GM10248 (cell line): ENCODE data around the gene QKI.

Experiments used
- CTCF ChIA-PET: fragments of 300-600 bp; sonication (Branson Sonifier 250); formaldehyde crosslinking; extraction: SDS; loops from one replicate; lab custom pipeline; 2021; ENCODE audit warnings: antibody characterized with exemption; lab: Yijun Ruan, JAX
- POLR2A ChIA-PET: fragments of 350-650 bp; sonication (Branson Sonifier 250); formaldehyde crosslinking; extraction: SDS; loops from one replicate; lab custom pipeline; 2020; ENCODE audit warnings: antibody characterized with exemption; lab: Yijun Ruan, JAX
- DNase-seq: peaks from one replicate; pipeline ENCODE4 v3.0.0; 2012; ENCODE audit errors: extremely low spot score
- CTCF ChIP-seq: IDR thresholded peaks from 2 replicates; pipeline ENCODE4 v1.5.1; 2012; ENCODE audit warnings: mild to moderate bottlenecking, low read depth; ENCODE audit errors: extremely low read depth, missing control alignments, control extremely low read depth

QKI gene

GRCh38 chr6:163608204-163608644 lies 193.7 kb downstream of the QKI start:
- ChIA-PET POLR2A (no interaction called here), CTCF (no interaction called here)
- TF ChIP-seq CTCF = no peak

GRCh38 chr6:163612200-163612599 lies 197.7 kb downstream of the QKI start:
- no peak for TF ChIP-seq CTCF
- no peak for DNase-seq
- ChIA-PET POLR2A (no interaction called here), CTCF (interaction anchor here (1.7 kb wide), 1 partner anchor 10 kb away, joined by 4 read pairs; no protein-coding TSS in a partner anchor)

More at GRCh38 chr6:163608204-163608644, 193.7 kb downstream of the QKI start:
- DNase-seq = no peak

GRCh38 chr6:163613025-163613424 lies 198.5 kb downstream of the QKI start:
- CTCF ChIA-PET = interaction anchor here (1.7 kb wide), 1 partner anchor 10 kb away, joined by 4 read pairs; no protein-coding TSS in a partner anchor
- POLR2A ChIA-PET = no interaction called here
- no peak for TF ChIP-seq CTCF
- no peak for DNase-seq

- TF ChIP-seq CTCF = no peak
- CTCF ChIA-PET = interaction anchor here (1.7 kb wide), 1 partner anchor 11 kb away, joined by 4 read pairs; no protein-coding TSS in a partner anchor
- POLR2A ChIA-PET = no interaction called here
- DNase-seq = no peak
Measured at GRCh38 chr6:163613668-163614067, 199.2 kb downstream of the QKI start.

GRCh38 chr6:163616452-163616851 lies 201.9 kb downstream of the QKI start:
- ChIA-PET CTCF (interaction anchor here (0.9 to 2.2 kb wide), 4 partner anchors 10 to 34 kb away, joined by 3 to 4 read pairs (median 4); no protein-coding TSS in a partner anchor), POLR2A (no interaction called here)
- no peak for TF ChIP-seq CTCF
- no peak for DNase-seq

- ChIA-PET POLR2A (no interaction called here), CTCF (no interaction called here)
- DNase-seq = no peak
- no peak for TF ChIP-seq CTCF
Measured at GRCh38 chr6:163617549-163617948, 203.0 kb downstream of the QKI start.
